Stimulated activated naive CD8-positive, alpha-beta T cell treated with anti-CD3 and anti-CD28 coated beads, Interleukin-15, Interleukin-2, amounts not matched to agents 100 U/mL and 50 U/mL, for 24 hours (primary cell): Measurements from ENCODE around the gene MELTF.

ENCODE experiments used
- ATAC-seq: fragments of 150-1000 bp; cut with Tn5 transposase; one replicate; pipeline ENCODE4 v1.10.0; 2021
- DNase-seq: peaks from one replicate; pipeline ENCODE4 v3.0.0; 2021

The MELTF gene

DNA sequence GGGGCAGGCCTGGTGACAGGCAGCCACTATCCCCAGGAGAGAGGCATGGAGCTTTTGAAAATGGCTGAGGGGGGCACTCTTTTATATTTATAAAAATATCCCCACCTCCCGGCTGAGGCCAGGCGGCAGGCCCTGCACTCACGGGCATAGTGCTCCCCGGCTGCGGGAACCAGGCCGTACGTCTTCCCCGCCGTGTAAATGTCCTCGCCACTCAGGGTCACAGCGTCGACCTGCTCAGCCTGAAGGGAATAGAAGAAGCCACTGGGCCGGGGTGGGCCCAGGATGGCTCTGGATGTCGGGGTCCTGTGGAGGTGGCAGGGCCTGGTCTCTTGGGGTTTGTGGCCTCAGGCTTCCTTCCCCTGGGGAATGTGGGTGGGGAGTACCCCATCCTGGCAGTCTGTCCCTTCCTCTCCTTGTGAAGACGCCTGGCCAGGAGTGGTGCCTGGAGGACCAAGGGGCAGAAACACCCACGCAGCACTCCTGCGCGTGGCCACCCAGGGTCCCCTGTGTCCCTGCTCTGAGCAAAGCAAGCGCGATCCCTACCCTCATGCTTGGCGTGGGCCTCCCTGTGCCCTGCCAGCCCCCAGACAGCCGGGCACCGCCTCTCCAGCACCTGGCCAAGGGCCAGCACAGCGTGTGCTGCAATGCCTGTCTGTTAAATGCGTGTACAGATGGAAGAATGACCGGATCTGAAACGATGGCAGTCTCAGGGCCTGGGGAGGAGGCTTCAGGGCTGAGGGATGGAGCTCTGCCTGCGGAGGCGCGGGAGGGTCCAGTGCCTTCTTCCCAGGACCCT, 18.9 kb downstream of the MELTF start:
- no peak for ATAC-seq
- DNase-seq: no peak

DNA sequence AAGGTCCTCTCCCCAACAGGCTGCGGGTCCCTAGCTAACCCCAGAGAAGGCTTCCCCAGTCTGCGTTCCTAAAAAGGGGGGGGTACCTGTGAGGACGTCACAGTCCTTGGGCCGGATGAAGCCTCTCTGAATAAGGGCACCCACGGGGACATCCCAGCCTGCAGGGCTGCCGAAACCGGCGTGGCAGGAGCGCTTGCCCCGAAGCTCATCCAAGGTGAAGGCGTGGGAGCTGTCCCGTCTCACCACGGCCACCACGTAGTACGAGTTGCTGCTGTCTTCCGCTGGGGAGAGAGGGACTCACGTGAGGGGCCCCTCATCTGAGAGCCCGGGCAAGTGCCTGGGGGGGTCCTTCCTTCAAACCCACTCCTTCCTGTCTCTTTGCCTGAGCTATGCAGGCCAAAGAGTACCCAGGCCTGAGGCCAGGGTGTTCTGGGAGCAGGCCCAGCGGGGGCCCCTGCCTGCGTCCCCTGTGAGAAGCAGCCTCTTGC, 20.0 kb downstream of the MELTF start:
- ATAC-seq: no peak
- DNase-seq: no peak

DNA sequence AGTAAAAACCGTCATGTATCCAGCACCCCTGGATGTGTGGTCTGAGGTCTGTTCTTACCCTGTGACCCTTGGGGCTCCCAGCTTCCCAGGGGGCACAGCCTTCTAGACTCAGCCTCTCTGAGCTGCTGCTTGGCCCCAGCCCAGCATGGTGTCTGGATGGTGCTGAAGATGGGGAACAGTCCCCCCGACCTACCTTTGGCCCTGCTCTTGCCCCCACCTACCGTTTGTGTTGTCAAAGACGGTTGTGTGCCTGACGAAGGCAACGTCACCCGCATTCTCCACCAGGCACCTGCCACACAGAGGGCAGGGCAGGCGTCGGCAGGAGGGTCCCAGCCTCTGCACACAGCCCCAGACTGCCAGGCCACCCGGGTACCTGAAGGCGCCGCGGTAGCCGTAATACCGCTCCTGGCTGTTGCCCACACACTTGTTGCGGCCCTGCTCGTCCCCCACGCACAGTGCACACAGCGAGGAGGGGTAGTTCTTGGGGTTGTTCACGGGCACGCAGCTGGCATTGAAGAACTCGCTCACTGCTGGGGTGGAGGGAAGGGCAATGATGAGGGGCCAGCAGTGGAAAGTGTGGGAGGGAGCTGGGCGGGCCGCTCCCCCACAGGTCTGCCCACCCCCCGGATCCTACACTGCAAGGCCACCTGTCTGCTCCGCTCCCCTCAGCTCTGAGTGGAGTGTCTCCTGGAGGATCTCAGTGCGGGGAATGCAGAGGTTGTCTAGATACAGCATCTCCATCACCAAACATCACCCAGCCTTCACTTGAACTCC, 21.0 kb downstream of the MELTF start:
- ATAC-seq: no peak
- DNase-seq: no peak

DNA sequence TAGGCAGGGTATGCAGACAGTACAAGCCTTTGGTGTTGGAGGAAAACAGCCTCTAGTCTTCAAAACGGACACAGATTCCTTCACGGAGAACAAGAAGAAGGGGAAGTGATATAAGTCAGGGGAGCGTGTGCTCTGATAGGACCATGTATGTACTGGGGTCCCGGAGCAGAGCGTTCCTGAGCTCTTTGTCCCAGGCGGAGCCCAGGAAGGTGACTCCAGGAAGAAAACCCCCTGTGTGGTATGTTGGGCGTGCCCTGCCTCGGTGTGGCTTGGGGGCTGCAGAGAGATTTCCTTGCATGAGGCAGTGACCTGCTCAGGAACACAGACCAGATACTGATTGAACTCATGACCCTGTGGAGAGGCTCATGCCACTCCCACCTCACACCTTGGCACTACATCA, 21.7 kb downstream of the MELTF start:
- ATAC-seq: no peak
- no peak for DNase-seq

DNA sequence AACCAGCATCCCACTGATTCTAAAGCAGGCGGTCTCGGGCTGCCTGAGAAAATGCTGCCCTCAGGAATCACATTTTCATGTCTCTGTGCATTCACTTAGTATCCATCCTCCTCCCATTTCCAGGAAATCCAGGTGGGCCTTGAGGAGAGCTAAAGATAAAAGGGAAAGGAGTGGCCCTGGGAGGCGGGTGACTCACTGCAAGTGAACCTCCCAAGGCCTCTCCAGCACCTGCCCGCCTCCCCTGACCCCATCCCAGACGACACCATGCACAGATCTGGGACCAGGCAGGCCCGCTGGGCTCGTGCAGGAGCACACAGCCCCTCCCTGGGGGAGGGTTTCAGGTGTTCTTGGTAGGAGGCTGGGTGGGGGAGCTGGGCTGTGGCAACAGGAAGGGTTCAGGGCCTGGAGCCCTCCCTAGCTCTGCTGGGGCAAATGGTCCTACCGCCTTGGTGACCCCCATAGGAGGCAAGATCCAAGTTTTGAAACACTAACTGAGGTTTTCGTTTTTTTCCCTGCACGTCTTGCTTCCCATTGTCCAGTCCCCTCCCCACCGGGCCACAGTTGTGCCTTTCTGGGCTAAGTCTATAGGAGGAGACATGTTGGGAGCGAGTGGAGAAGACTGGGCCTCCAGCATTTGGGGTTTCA, 22.2 kb downstream of the MELTF start:
- ATAC-seq: no peak
- no peak for DNase-seq

DNA sequence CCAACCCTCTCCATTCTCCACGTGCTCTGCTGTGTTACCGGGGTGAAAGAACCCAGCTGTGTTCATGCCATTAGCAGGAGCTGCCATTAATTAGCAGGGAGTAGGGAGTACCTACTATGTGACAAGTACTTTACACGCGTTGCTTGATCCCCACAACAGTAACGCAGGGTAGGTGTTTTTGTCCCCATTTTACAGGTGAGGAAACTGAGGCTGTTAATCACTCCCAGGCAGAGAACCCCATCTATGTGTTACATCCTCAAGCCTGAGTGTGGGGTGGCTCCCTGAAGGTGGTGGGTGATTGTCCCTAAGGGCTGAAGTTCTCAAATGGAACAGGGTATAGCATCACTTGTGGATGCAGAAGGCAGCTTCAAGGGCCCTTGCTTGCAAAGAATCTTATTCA, 22.8 kb downstream of the MELTF start:
- ATAC-seq (no peak), DNase-seq (no peak)

DNA sequence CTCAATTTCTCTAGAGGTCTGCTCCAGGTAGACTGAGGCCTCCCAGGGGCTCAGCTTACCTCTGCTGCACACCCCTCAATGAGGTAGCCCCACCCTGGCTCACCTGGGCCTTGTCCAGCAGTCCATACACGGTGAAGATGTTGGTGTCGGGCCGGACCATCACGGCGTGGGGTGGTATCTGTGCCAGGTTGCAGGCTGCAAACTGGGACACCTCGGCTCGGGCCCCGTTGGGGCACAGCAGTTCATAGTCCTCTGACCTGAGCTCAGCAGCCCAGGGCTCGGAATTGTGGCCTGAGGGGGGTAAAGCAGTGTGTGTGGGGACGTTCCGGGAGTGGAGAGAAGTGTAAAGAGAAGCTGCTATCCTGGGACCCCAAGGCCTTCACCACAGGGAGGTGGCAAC, 23.2 kb downstream of the MELTF start:
- ATAC-seq: no peak

DNA sequence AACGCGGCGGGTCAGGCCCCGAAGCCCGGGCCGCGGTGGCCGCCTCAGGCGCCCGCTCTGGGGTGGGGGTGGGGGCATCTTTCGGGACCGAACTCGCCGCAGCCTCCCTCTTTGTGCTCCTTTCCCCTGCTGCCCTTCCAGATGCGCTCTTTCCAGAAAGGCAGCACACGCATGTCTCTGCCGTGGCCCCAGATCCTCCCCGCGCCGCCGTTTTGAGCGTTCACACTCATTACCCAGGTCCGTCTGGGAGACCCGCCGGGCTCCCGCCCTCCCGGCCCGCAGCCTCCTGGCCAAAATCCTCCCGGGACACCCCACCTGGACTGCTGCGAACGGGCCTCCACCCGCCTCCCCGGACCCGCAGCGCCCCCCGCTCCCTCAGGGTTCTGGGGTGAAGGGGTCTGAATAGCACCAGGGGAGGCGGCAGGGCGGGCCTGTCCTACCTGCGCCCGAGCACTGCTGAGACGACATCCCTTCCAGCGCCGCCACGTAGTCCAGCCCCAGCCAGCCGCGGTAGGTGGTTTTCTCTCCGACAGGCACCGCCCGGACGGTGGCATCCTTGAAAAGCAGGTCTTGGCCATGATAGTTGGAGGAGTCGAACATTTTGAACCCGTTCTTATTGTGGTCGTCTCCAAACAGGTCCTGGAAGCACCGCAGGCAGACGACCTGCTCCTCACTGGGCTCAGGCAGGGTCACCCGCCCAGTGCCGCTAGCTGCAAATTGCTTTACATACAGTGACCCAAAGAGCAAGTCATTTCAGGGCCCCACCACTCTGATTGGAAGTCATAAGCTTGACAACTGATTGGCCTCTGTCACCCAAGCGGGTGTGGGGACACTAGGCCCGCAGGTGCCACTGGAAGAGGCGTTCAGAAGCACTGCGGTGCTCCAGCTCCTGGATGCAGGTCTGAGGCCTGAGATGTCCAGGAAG, 25.9 kb downstream of the MELTF start:
- ATAC-seq: peak; percentile 3
- peak; percentile 25 for DNase-seq

More for the DNA sequence above, 23.2 kb downstream of the MELTF start:
- no peak for DNase-seq

DNA sequence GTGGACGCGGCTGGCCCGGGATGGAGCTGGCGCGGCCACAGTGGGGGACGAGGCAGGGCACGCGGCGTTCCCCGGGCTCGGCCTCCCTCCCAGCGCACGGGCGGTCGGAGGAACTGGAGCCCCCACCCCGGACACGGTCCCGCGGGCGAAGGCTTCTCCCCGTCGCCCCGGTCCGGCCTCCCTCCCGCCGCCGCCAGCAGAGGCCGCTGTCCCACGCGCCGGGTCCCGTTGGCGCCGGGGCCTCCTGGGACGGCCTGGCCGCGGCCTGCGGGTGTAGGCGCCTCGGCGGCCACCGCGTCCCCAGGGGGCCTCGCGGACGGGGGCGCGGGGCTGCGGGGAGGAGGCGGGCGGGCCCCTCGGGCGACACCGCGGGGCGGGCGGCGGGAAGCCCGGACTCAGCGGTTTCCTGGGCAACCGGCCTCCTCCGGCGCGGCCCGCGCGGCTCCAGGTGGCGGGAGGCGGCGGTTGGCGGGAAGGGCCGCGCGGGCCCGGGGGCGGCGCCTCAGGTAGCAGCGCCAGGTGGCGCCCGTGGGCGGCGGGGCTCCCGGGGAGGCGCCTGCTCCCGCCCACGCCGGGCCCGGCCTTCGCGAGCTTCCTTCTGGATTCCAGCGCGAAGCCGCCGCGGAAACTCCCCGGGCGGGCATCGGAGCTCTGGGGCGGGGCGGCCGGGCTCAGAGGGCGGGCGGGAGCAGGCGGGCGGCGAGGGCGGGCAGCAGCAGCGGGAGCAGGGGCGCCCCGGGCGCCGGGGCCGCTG, 26.7 kb downstream of the MELTF start:
- DNase-seq: peak; percentile 87
- ATAC-seq: peak; percentile 75

DNA sequence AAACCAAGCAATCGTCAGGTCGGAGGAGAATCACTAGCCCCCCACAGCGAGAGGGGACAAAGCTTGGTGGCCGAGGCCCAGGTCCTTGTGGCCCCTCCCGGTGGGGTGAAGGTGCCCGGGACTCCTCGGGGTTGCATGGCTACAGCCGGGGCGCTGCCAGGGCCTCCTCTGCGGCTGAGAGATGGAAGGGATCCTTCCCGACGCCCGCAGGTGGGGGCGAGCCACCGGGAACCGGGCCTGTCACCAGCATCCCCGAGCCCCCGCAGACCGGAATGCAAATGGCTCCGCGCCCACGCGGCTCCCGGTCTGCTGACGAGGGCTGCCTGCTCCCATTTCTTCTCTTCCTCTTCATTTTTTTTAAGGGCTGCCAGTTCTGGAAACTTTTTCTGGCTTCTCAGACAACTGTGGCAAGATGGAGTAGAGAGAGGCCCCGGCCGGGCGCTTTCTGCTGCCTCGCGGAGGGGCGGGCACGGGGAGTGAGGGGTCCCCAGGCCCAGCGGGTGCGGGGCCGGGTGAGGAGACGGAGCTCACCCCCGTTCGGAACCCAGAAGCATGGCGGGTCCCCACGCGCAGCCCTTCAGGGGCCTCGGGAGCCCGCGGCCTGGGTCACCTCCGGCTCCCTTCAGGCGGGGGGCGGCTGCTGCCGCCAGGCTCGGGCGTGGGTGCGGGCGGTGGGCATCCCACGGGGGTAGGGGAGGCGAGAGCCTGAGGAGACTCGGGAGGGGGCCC, 27.5 kb downstream of the MELTF start:
- no peak for DNase-seq
- no peak for ATAC-seq

DNA sequence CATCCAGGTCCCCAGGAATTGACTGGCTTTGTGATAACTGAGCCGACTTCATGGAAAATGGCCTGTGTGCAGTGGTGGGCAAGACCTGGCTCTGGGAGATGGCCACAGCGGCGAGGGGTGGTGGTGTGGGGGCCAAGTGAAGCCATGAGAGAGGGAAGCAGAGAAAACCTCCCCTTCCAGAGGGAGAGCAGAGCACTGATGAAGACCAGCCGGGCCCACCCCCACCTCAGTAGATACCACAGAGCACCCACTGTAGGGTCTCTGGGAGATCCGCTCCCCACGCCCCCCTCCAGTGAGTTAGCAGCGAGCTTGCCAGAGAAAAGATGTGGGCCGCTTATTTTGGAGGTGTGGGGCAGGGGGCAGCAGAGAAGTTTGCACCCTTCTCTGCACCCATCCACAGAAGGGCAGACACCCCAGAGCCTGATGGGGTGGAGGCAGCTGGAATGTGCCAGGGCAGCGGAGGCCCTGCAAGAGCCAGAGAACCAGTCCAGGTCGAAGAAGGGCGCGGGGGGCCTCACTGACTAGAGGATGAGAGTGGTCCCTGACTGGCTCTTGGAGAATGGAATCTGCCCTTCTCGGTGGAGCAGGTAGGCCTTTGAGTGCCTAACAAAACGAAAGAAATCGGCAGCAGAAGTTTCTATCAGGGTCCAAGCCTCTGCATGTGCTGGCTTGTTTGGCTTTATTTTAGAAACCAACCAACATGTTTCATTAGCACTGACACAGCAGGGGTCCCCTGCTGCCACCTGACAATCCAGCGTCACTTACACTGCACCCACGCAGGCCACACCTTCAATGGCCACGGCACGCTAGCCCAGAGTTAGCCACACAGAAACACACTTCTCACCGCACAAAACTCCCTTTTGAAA, 28.3 kb downstream of the MELTF start:
- ATAC-seq (no peak), DNase-seq (no peak)

DNA sequence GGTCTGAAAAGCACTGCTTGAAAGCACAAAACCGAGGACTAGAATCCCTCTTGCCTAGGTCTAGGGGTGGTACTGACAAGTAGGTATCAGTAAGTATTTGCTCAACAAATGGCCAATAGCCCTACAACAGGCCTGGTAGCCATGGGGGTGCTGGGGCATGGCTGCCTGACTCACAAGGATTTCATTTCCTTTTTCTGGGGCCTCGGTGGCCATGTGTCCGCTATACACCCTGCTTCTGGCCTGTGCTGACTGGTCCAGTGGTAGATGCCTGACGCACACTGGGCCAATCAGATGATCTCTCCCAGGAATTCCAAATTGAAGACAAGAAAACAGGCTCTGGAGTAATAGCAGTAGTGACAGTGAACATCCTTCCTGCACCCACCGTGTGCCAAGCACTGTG, 29.4 kb downstream of the MELTF start:
- ATAC-seq (no peak), DNase-seq (no peak)

DNA sequence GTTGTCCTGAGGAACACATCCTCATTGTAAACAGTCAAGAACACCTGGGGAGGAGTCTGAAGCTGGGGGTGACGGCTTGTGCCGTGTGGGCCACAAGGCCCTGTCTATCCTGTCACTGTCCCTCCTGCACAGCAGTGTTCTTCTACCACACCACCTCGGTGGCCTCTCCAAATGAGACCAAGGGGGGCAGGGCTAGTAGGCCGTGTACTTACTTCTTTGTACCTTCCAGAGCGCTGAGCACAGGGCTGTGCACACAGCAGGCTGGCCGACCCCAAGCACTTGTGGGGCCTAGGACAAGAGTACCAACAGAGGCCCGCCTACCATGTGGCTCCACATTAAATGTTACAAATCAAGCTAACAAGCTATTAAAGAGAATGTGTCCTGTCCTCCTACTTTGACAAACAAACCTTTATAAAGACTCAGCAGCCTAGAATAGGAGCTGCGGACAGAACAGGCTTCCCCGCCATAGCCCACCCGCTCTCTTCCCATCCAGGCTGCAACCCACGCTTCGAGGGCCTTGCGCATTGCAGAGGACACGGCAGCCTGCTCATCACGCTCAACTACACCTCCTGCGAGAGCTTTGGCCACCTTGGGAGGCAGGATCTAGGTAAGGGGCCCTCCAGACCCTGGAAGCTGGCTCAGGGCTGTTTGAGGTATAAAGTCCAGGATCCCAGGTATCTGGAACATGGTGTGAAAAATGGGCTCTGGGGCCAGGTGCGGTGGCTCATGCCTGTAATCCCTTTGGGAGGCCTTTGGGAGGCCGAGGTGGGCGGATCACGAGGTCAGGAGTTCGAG, 30.5 kb downstream of the MELTF start:
- DNase-seq: no peak
- ATAC-seq: no peak

DNA sequence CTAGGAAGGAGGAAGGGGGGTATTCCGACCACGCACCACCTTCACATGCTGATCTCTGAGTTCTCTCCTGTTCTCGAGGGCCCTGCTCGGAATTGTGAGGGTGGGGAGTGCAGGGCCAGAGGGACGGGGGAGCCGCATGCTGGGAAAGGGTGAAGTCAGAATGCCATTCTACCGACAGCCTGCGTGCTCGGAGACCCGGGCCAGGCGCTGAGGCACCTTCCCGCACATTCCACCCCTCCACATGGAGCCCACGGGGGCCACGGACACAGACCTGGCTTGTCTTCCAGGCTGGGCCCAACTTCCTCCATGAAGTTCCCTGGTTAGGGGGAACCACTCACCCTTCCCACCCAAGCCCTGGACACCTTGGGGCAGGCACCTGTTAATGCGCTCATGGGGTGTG, 32.3 kb downstream of the MELTF start:
- no peak for DNase-seq
- ATAC-seq: no peak

DNA sequence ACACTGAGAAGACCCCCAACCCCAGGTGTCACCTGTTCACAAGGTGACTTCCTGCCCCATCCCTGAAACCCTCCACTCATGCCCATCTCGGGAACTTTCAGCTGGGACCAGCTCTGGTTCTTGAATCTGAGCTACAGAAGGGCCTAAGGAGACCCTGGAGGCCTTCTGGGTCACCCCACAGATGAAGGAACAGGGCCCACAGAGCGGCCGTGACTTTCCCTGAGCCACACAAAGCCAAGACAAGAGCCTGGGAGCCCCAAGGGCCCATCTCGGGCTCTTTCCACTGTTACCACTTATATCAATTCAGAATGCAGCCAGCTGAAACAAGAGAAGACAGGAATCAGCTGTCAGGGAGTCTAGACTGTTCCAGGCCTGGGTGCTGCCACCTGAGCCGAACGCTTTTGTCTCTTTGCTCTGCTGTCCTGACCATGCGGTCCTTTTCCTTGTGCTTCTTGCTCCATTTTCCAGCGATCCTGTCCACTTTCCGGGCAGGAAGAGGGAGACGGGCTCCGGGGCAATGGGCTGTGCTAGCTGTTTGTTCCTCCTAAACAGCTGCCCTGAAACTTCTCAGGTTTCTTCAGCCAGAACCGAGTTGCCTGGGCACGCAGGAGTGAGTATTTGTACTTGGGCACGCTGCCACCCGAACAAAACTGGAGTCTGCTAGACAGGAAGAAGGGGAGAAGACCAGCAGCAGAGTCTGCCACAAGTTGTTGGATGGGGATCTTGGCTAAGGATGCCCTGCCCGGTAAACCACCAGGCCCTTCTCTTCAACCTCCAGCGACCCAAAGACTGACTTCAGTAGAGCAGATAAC, 33.0 kb downstream of the MELTF start:
- DNase-seq (no peak), ATAC-seq (no peak)

DNA sequence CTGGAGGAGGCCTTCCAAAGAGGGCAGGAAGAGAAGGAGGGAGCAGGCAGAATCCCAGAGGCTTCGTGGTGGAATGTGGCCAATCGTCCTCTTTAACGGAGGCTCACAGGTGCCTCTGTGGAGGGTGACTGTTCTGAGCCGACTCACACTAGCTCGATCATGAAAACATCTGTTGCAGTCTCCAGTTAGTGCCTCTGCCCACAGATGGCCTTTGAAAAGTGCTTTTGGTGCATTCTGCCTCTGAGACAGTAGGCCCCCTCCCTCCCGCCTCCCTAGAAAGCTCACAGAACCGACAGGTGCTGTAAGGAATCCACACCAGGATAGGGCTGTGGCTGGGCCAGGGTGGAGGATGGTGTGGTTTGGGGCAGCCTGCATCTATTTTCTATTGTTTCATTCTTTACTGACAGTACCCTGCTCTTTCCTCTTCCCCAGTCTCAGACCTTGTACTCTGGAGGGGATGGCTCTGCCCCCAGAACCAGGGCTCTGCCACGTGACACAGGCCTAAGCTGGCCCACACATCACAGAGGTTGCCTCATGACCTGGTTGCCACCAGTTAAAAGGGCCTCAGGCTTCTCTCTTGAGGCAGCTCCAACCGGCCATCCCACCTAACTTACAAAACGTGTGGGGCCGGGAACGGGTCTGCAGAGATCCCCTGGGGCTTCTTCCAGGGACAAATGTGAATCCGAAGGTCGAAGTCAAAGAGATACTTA, 33.8 kb downstream of the MELTF start:
- DNase-seq (no peak), ATAC-seq (no peak)

DNA sequence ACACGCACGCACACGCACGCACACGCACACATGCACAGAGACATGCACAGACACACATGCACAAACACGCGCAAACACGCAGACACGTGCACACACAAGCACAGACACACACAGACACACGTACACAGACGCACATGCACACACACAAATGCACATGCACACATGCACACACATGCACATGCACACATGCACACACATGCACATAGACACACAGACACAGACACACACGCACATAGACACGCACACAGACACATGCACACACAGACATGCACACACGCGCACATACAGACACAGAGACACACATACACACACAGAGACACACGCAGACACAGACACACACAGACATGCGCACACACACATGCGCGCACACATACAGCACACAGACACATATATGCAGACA, 34.6 kb downstream of the MELTF start:
- no peak for DNase-seq

More for the DNA sequence above, 34.6 kb downstream of the MELTF start:
- no peak for ATAC-seq
